Inferior parietal cortex (tissue), 1 donor: ENCODE measurements around the gene FLNA.
"Not testable (repeated sequence)": the region's sequence is repeated elsewhere in the genome, so short reads cannot be mapped to it uniquely, and the experiment has no call there.

Experiments used
- DNase-seq: peaks from one replicate; pipeline ENCODE4 v3.0.0-alpha.2; 2016; ENCODE audit errors: extremely low spot score

FLNA gene

GRCh38 chrX:154374313-154375155, at the start of gene FLNA:
Gene FLNA, minus strand, starts transcription at chrX:154374634. Its CDS starts 3,389 bp downstream, at chrX:154371245.
- DNase-seq = no peak

DNA sequence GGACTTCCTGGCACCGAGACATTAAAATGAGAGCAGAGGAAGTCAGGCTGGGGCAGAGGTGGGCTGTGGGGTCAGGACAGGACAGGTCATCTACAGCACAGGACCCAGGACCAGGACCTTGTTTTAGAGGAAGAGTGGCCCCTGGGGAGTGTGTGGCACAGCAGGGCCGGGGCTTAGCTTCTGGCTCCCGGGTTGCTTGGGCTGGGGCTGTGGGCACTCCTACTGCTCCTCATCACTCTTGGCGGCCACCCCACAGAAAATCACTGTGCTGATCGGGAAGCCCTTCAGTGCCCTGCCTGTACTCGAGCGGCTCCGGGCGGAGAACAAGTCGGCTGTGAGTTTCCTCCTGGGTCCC, 45.9 kb upstream of the FLNA start:
- no peak for DNase-seq

DNA sequence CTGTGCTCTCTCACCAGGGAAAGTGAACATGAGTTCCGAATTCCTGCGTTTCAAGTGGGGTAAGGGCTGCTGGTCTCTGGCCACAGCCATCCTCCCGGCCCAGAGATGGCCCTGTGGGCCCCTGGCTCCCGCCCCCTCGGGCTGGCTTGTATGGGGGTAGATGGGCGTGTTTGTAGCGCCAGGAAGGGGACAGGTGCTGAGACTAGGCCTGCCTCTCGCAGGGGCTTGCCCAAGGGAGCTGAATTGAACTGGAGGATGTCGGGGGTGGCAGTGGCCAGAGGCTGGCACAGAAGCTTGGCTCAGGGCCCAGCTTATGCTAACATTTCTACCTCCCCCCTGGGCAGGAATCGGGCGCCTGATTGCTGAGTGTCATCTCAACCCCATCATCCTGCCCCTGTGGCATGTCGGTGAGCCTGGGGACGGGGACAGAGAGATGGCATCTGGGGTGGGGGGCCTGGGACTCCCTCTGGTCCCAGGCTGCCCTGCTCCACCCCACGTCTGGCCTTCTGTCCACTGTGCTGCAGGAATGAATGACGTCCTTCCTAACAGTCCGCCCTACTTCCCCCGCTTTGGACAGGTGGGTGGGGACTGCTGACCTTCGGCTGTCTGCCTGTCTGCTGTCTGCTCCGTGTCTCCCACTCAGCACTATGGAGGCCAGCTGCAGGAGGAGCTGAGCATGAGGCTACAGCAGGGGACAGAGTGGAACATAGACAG, 45.4 kb upstream of the FLNA start:
- DNase-seq = no peak

- DNase-seq = no peak
These were observed 44.8 kb upstream of the FLNA start for GRCh38 chrX:154419189-154419588.

DNA sequence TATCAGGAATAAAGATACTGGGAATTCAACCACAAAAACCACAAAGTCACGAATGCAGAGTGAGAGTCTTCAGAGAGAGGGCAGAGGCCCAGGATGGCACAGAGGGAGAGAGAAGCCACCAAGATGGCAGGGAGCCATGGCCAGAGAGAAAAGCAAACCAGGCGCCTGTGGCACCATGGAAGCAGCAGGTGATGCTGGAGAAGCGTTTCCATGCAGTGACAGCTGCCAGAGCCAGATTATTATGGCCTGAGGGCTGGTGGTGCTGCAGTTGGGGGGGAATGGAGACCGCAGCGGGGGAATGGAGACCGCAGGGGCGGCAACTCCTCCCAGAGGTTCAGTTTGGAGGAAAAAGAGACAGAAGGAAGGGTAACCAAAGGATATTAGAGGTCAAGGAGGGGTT, 42.7 kb upstream of the FLNA start:
- no peak for DNase-seq

DNA sequence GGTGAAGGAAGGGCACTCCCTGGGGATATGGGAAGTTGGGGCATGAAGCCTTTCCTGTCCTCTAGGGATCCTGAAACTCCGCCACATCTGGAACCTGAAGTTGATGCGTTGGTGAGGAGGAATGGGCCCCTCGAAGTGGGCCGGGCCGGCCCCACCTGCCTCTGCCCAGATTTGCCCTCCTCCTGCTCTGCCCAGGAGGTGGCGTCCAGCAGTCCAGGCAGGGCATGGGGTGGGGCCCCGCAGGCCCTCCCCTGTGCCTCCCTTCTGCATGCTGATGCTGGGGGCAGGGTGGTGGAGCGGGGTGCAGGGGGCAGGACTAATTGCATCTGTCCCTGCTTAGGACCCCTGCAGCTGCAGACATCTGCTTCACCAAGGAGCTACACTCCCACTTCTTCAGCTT, 38.7 kb upstream of the FLNA start:
- no peak for DNase-seq

DNA sequence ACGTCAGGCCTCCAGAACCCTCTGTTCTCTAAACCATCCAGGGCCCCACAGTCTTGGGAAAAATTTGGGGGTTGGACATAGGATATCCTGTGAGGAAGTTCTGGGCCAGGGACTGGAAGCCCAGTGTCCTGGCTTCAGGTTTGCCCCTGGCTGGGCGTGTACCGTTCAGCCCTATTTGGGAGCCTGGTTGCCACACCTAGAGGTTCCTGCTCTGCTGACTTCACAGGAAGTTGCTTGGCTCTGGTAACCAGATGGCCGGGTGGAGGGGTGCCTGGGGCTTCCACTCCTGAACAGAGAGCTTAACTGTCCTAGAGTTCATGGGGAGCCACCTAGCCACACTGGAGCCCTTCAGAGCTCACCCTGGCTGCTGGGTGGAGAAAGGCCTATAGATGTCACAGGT, 38.0 kb upstream of the FLNA start:
- no peak for DNase-seq

DNA sequence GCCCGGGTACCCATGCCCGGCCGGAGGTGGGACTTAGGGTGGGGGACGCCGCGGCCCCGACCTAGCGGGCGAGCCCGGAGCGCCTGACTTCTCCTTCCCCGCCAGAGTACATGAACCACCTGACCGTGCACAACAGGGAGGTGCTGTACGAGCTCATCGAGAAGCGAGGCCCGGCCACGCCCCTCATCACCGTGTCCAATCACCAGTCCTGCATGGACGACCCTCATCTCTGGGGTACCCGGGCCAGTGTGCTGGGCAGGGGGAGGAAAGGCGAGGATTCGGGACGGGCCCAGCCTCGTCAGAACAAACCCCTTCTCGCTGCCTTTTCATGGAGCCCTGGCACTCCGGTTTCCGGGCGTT, 37.5 kb upstream of the FLNA start:
- no peak for DNase-seq

DNA sequence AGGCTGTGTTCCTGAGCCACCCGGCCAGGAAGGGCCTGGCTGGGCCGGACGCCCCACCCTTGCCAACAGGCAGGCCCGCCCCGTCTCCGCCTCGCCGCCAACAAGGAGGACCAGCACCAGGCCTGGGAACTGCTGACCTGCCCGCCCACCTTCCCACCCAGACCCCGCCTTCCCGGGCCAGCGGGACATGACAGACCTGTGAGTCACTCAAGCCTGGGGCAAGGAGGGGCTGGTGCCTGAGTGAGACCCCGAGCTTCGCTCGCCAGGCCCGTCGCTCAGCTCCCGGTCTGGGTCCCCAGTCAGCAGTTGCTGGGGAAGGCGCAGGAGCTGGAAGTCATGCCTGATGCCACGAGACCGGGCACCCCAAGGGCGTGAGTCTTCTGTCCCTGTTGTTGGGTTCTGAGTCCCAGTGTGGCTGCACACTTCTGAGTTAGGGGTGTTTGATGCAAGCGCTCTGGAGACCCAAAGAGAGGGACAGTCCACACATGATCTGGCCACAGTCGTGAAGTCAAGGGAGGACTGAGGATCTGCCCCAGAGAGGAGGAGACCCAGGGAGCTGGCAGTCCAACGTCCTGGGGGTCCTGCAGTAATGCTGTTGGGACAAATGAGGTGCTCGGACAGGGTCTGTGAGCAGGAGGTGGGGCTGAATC, 34.9 kb upstream of the FLNA start, which contains the start of gene DNASE1L1:
Gene DNASE1L1, minus strand, starts transcription at position 33 of the 650 bp plus-strand sequence. CDS start 3,686 bp downstream, outside the sequence.
- DNase-seq = no peak

DNA sequence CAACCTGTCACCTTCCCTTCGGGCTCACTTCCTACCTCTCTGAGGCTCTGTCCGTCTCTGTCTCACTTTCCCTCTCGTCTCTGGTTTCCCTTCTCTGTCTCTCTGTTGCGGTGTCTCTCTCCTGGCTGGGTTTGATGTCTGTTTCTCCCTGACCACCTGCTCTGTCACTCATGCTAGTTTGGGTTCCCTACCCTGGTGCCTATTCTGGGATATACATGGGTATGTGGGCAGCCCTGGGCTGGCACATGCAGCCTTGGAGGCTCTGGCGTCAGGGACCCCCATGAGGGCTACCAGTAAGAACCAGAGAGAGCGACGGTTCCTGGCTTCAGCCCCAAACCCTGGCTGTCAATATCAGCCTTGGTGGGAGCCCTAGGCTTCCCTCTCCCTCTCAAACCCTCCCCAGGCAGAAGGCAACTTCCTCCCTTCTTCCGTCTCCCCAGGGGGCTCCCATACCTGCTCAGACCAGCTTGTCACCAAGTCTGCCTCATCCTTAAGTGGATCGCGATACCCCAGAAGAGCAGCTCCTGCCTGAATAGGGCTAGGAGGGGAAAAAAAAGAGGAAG, 34.3 kb upstream of the FLNA start:
- DNase-seq = no peak

DNA sequence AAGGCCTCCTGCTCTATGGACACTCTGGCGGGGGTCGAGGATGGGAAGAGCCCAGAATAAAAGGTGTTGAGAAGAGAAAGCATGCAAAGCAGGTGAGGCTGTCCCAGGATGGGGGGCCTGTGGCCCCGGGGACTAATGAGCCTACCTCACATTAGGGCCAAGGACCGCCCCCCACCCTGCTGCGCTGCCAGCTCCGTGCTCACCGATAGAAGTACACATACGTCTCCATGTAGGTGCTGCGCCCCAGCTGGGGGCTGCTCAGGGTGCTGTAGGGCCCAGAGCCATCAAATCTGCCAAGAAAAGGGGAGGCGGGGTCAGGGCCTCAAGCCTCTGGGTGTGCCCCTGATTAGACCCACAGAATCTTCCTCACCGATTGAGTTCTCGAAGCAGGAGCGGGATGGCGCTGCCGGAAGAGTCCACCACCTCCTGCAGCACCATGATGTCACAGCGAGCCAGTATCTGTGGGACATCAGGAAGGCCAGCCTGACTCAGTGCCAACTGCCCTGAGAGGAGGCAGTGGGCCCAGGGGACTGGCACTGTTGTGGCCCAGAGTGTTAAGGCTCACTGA, 30.3 kb upstream of the FLNA start:
- no peak for DNase-seq

GRCh38 chrX:154403858-154404257, 29.4 kb upstream of the FLNA start:
- DNase-seq = no peak

- no peak for DNase-seq
These were observed 28.8 kb upstream of the FLNA start for GRCh38 chrX:154403192-154403591.

- DNase-seq = no peak
These were observed 28.2 kb upstream of the FLNA start for GRCh38 chrX:154402622-154403127.

- DNase-seq = no peak
These were observed 27.6 kb upstream of the FLNA start for GRCh38 chrX:154401918-154402621.

GRCh38 chrX:154401045-154401799, 26.8 kb upstream of the FLNA start:
- DNase-seq = no peak

- DNase-seq = not testable (repeated sequence)
These were observed 26.0 kb upstream of the FLNA start for GRCh38 chrX:154400369-154400817.

DNA sequence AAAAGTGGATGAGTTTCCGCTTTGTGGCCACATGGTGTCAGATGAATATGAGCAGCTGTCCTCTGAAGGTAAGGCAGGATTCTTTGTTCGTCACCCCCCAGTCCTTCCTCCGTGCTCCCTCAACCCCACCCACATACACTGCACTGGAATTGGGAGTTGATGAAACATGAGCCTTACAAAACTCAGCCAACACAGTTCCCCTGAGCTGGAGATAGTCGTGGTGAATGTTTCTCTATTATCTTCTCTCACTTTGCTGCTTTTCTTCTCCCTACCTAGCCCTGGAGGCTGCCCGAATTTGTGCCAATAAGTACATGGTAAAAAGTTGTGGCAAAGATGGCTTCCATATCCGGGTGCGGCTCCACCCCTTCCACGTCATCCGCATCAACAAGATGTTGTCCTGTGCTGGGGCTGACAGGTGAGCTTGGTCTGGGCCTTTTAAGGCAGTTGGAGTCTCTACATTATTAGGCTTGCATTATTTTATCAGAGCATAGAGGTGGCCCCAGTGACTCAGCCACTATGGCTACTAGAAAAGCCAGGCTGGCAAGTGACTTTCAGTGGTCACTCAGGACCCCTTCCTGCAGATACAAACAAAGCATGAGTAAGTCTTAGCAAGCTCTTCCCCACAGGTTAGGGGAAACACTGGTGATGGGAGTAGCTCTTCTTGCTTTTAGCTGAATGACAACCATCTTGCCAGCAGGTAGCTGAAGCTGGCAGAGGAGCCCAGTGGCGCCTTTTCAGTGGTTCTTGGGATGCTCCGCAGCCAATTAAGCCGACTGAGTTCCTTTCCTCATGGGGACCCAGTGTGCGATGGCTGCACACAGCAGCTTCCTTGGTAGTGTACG, 25.3 kb upstream of the FLNA start:
- DNase-seq = no peak
